Measurements from ENCODE around the gene STX10. TPM values are rescaled to one million over a fixed set of nuclear protein-coding genes. Genes with fewer than 3 reads are reported as not detected.

STX10 gene
- total and polyA plus RNA-seq, 9 of the 15 experiments (the other 6 are each of a cell fraction or from before 2014, with no cell fraction given): 0.51 to 66.3 (median 31.0) TPM

DNA sequence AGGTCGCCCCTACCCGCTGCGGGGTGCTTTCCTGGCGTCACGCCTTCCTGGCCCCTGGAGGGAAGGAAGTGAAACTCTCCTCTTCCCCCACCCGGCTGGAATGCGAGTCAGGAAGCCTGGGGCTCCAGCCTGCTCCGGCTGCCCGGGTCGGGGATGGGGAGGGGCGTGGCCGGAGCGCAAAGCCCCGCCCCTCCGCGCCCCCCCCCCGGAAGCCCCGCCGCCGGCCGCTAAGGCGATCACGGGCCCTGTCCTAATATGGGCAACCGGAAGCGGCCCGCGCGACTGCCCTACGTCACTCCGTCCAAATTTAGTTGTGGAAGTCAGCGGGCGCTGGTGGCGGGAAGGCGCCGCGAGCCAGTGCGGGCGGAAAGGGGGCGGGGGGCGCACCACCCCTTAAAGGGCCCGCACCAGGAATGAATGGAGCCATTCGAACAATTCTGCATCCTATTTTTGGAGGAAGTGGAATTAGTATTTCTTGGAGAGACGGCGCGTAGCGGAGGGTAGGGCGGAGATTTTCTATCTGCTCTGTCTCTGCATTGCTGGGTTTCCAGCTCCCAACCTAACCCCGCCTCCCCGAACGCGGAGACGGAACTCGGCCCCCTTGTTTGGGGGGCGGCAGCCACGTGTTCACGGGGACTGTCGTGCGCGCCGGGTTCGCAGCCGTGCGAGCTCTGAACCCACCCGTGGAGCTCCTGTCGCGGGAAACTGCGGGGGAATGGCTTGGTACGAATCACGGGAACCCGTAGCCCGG lies 1.6 kb upstream of the STX10 start (continued):
- TF ChIP-seq POLR2B (IDR thresholded peaks at IDR 0.05; ENCODE audit: low read depth, partially characterized antibody) (peak; percentile 83), ZFX (CRISPR knock-in tag; IDR thresholded peaks at IDR 0.05) (peak; percentile 38; the same call in 1 of the 2 replicates), CREBBP (IDR thresholded peaks at IDR 0.05; ENCODE audit: low read depth, low read length) (no peak), DPF2 (IDR thresholded peaks at IDR 0.05) (no peak), HDGF (IDR thresholded peaks at IDR 0.05) (no peak), HNRNPL (IDR thresholded peaks at IDR 0.05; ENCODE audit: low read depth, low read length) (no peak), TCFL5 (CRISPR knock-in tag; conservative IDR thresholded peaks at IDR 0.05) (no peak), MCM3 (IDR thresholded peaks at IDR 0.05) (no peak), KDM1A (IDR thresholded peaks at IDR 0.05) (no peak), SETDB1 (IDR thresholded peaks at IDR 0.05; ENCODE audit: low read length) (no peak), NR2C2 (CRISPR knock-in tag; IDR thresholded peaks at IDR 0.05) (no peak), NR2C2 (tag; IDR thresholded peaks at IDR 0.05) (0 out of 2 replicates have a peak, but pooled peaks have one; percentile 36), ZNF175 (CRISPR knock-in tag; IDR thresholded peaks at IDR 0.05; ENCODE audit: low read depth) (no peak), ZNF668 (CRISPR knock-in tag; IDR thresholded peaks at IDR 0.05) (0 out of 2 replicates have a peak, but pooled peaks have one; percentile 45), SP1 (CRISPR knock-in tag; IDR thresholded peaks at IDR 0.05) (peak; percentile 89), ELF2 (CRISPR knock-in tag; IDR thresholded peaks at IDR 0.05) (no peak), MTA2 (IDR thresholded peaks at IDR 0.05; ENCODE audit: low read depth) (no peak), PCBP1 (IDR thresholded peaks at IDR 0.05; ENCODE audit: low read depth, low read length, poor library complexity, severe bottlenecking) (no peak)
- TF ChIP-seq, protein P1, sequence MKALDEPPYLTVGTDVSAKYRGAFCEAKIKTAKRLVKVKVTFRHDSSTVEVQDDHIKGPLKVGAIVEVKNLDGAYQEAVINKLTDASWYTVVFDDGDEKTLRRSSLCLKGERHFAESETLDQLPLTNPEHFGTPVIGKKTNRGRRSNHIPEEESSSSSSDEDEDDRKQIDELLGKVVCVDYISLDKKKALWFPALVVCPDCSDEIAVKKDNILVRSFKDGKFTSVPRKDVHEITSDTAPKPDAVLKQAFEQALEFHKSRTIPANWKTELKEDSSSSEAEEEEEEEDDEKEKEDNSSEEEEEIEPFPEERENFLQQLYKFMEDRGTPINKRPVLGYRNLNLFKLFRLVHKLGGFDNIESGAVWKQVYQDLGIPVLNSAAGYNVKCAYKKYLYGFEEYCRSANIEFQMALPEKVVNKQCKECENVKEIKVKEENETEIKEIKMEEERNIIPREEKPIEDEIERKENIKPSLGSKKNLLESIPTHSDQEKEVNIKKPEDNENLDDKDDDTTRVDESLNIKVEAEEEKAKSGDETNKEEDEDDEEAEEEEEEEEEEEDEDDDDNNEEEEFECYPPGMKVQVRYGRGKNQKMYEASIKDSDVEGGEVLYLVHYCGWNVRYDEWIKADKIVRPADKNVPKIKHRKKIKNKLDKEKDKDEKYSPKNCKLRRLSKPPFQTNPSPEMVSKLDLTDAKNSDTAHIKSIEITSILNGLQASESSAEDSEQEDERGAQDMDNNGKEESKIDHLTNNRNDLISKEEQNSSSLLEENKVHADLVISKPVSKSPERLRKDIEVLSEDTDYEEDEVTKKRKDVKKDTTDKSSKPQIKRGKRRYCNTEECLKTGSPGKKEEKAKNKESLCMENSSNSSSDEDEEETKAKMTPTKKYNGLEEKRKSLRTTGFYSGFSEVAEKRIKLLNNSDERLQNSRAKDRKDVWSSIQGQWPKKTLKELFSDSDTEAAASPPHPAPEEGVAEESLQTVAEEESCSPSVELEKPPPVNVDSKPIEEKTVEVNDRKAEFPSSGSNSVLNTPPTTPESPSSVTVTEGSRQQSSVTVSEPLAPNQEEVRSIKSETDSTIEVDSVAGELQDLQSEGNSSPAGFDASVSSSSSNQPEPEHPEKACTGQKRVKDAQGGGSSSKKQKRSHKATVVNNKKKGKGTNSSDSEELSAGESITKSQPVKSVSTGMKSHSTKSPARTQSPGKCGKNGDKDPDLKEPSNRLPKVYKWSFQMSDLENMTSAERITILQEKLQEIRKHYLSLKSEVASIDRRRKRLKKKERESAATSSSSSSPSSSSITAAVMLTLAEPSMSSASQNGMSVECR (CRISPR knock-in tag; IDR thresholded peaks at IDR 0.05): peak; percentile 22
- TF ChIP-seq, protein P2, sequence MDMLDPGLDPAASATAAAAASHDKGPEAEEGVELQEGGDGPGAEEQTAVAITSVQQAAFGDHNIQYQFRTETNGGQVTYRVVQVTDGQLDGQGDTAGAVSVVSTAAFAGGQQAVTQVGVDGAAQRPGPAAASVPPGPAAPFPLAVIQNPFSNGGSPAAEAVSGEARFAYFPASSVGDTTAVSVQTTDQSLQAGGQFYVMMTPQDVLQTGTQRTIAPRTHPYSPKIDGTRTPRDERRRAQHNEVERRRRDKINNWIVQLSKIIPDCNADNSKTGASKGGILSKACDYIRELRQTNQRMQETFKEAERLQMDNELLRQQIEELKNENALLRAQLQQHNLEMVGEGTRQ (CRISPR knock-in tag; IDR thresholded peaks at IDR 0.05): peak; percentile 70
- TF ChIP-seq, protein P3, sequence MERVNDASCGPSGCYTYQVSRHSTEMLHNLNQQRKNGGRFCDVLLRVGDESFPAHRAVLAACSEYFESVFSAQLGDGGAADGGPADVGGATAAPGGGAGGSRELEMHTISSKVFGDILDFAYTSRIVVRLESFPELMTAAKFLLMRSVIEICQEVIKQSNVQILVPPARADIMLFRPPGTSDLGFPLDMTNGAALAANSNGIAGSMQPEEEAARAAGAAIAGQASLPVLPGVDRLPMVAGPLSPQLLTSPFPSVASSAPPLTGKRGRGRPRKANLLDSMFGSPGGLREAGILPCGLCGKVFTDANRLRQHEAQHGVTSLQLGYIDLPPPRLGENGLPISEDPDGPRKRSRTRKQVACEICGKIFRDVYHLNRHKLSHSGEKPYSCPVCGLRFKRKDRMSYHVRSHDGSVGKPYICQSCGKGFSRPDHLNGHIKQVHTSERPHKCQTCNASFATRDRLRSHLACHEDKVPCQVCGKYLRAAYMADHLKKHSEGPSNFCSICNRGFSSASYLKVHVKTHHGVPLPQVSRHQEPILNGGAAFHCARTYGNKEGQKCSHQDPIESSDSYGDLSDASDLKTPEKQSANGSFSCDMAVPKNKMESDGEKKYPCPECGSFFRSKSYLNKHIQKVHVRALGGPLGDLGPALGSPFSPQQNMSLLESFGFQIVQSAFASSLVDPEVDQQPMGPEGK (CRISPR knock-in tag; IDR thresholded peaks at IDR 0.05; ENCODE audit: borderline replicate concordance): no peak
- TF ChIP-seq, protein P4, sequence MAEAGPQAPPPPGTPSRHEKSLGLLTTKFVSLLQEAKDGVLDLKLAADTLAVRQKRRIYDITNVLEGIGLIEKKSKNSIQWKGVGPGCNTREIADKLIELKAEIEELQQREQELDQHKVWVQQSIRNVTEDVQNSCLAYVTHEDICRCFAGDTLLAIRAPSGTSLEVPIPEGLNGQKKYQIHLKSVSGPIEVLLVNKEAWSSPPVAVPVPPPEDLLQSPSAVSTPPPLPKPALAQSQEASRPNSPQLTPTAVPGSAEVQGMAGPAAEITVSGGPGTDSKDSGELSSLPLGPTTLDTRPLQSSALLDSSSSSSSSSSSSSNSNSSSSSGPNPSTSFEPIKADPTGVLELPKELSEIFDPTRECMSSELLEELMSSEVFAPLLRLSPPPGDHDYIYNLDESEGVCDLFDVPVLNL (CRISPR knock-in tag; IDR thresholded peaks at IDR 0.05; ENCODE audit: low read depth): peak; percentile 83

Measured in K562 (cell line).